GM23338 (cell line): Measurements from ENCODE around the gene MAPK1. TPM values are rescaled to one million over a fixed set of nuclear protein-coding genes. Genes with fewer than 3 reads are reported as not detected.
"Not testable (repeated sequence)": the region's sequence is repeated elsewhere in the genome, so short reads cannot be mapped to it uniquely, and the experiment has no call there.

Experiments
- ATAC-seq: fragments of 200-7000 bp; cut with Tn5 transposase; 3 replicates; pipeline ENCODE4 v1.9.1; 2020
- DNase-seq: peaks from one replicate; pipeline ENCODE4 v3.0.0-alpha.2; 2015; ENCODE audit warnings: low spot score
- H2AFZ ChIP-seq: fragments of 200-600 bp; sonication (generic); 2 replicates; pipeline ENCODE4 v1.8.0; 2016; ENCODE audit warnings: antibody characterized with exemption, mild to moderate bottlenecking, moderate library complexity
- H3F3A ChIP-seq: fragments of 200-600 bp; sonication (generic); replicated peaks from 2 replicates; pipeline ENCODE4 v1.8.0; 2017; ENCODE audit warnings: antibody characterized with exemption, mixed run types, low read depth
- H3K27ac ChIP-seq: fragments of 200-600 bp; sonication (generic); 2 replicates; pipeline ENCODE4 v1.6.1; 2016; ENCODE audit warnings: low read depth
- H3K27me3 ChIP-seq: fragments of 200-600 bp; sonication (generic); 2 replicates; pipeline ENCODE4 v1.8.0; 2016; ENCODE audit warnings: mild to moderate bottlenecking, mixed run types, moderate library complexity; ENCODE audit not compliant: insufficient read depth
- H3K36me3 ChIP-seq: fragments of 200-600 bp; sonication (generic); 2 replicates; pipeline ENCODE4 v1.8.0; 2016; ENCODE audit warnings: mild to moderate bottlenecking; ENCODE audit not compliant: insufficient read depth
- H3K4me1 ChIP-seq: fragments of 200-600 bp; sonication (generic); 2 replicates; pipeline ENCODE4 v1.8.0; 2016; ENCODE audit warnings: mild to moderate bottlenecking, moderate library complexity; ENCODE audit not compliant: insufficient read depth
- H3K4me2 ChIP-seq: fragments of 200-600 bp; sonication (generic); 2 replicates; pipeline ENCODE4 v1.7.1; 2017; ENCODE audit warnings: mixed run types
- H3K4me3 ChIP-seq: fragments of 200-600 bp; sonication (generic); 2 replicates; pipeline ENCODE4 v1.6.1; 2016; ENCODE audit warnings: mixed run types
- H3K79me2 ChIP-seq: fragments of 200-600 bp; sonication (generic); replicated peaks from 2 replicates; pipeline ENCODE4 v1.8.0; 2017; ENCODE audit warnings: mild to moderate bottlenecking; ENCODE audit not compliant: insufficient read depth
- H3K9me2 ChIP-seq: fragments of 200-600 bp; sonication (generic); 2 replicates; pipeline ENCODE4 v1.8.0; 2017; ENCODE audit not compliant: insufficient read depth
- H4K20me1 ChIP-seq: fragments of 200-600 bp; sonication (generic); replicated peaks from 2 replicates; pipeline ENCODE4 v1.8.0; 2017; ENCODE audit warnings: mild to moderate bottlenecking; ENCODE audit not compliant: insufficient read depth
- H3K27ac Mint-ChIP-seq: 2 replicates; pipeline ENCODE4 v1.8.0; 2020; ENCODE audit warnings: inconsistent platforms, mild to moderate bottlenecking, moderate library complexity, mixed read lengths
- H3K27me3 Mint-ChIP-seq: 3 replicates; pipeline ENCODE4 v1.8.0; 2022; ENCODE audit warnings: low read depth, mild to moderate bottlenecking, moderate library complexity, mixed read lengths, inconsistent platforms; ENCODE audit not compliant: insufficient read depth, poor library complexity
- H3K36me3 Mint-ChIP-seq: 3 replicates; pipeline ENCODE4 v1.8.0; 2021; ENCODE audit warnings: low read depth, mild to moderate bottlenecking, inconsistent platforms, moderate library complexity, mixed read lengths
- H3K4me1 Mint-ChIP-seq: 3 replicates; pipeline ENCODE4 v1.8.0; 2020; ENCODE audit warnings: mild to moderate bottlenecking, inconsistent platforms, mixed read lengths
- H3K4me3 Mint-ChIP-seq: 3 replicates; pipeline ENCODE4 v1.8.0; 2021; ENCODE audit warnings: moderate library complexity, mild to moderate bottlenecking, inconsistent platforms, mixed read lengths
- H3K9me3 Mint-ChIP-seq: 3 replicates; pipeline ENCODE4 v1.8.0; 2020; ENCODE audit warnings: moderate library complexity, mild to moderate bottlenecking, inconsistent platforms, mixed read lengths
- EZH2 ChIP-seq: fragments of 200-600 bp; sonication (generic); IDR thresholded peaks from one replicate; pipeline ENCODE4 v1.8.0; 2017; ENCODE audit warnings: antibody characterized with exemption, mild to moderate bottlenecking, low read depth; ENCODE audit not compliant: unreplicated experiment
- EZH2phosphoT487 ChIP-seq: fragments of 200-600 bp; sonication (generic); IDR thresholded peaks from one replicate; pipeline ENCODE4 v1.8.1; 2018; ENCODE audit warnings: antibody characterized with exemption; ENCODE audit not compliant: unreplicated experiment
- JUNB ChIP-seq: IDR thresholded peaks from one replicate; pipeline ENCODE4 v1.6.1; 2016; ENCODE audit warnings: antibody characterized with exemption; ENCODE audit not compliant: unreplicated experiment
- POLR2AphosphoS5 ChIP-seq: IDR thresholded peaks from 2 replicates; pipeline ENCODE4 v1.6.1; 2016; ENCODE audit warnings: antibody characterized with exemption, low read depth
- ZNF114 ChIP-seq: fragments of 250-450 bp; sonication (Bioruptor Pico); IDR thresholded peaks from 2 replicates; pipeline ENCODE4 v1.5.0; 2020; ENCODE audit warnings: mild to moderate bottlenecking, moderate library complexity
- ZNF331 ChIP-seq: fragments of 250-450 bp; sonication (Bioruptor Pico); IDR thresholded peaks from 2 replicates; pipeline ENCODE4 v1.5.0; 2020; ENCODE audit warnings: low read depth, mild to moderate bottlenecking, moderate library complexity
- polyA plus RNA-seq: library from polyadenylated mRNA; unstranded; fragments of >200 nt; fragmentation: Nextera tagmentation; extraction: Ambion mirVana; gene quantifications from 2 replicates; pipeline ENCODE4 v1.2.1, GENCODE V29; 2016
- total RNA-seq: library from RNA; depleted of rRNA; stranded (reverse); fragments of >200 nt; shearing (Covaris generic); gene quantifications from 2 replicates; pipeline ENCODE4 v1.2.3, GENCODE V29; 2014
- TF ChIP-seq, protein P1 (sequence below): IDR thresholded peaks from one replicate; pipeline ENCODE4 v1.6.1; 2018; ENCODE audit warnings: antibody characterized with exemption; ENCODE audit not compliant: unreplicated experiment
- TF ChIP-seq, protein P2 (sequence below), 2 experiments: fragments of 200-600 bp in 1 of 2; sonication (generic) in 1 of 2; conservative IDR thresholded peaks; 2 replicates each; pipeline versions ENCODE4 v1.5.1 to v1.6.1; 2016 to 2017; ENCODE audit warnings: antibody characterized with exemption in 2 of 2, low read depth in 2 of 2, mild to moderate bottlenecking in 2 of 2, moderate library complexity in 1 of 2
- TF ChIP-seq, protein P3 (sequence below): fragments of 250-450 bp; sonication (Bioruptor Pico); IDR thresholded peaks from 2 replicates; pipeline ENCODE4 v1.5.0; 2020; ENCODE audit warnings: mild to moderate bottlenecking, moderate library complexity
- TF ChIP-seq, protein P4 (sequence below): IDR thresholded peaks from 2 replicates; pipeline ENCODE4 v1.6.1; 2016; ENCODE audit warnings: antibody characterized with exemption

The MAPK1 gene
- total and polyA plus RNA-seq, 2 experiments from 2014 or later: 17.4 to 77.5 TPM

DNA sequence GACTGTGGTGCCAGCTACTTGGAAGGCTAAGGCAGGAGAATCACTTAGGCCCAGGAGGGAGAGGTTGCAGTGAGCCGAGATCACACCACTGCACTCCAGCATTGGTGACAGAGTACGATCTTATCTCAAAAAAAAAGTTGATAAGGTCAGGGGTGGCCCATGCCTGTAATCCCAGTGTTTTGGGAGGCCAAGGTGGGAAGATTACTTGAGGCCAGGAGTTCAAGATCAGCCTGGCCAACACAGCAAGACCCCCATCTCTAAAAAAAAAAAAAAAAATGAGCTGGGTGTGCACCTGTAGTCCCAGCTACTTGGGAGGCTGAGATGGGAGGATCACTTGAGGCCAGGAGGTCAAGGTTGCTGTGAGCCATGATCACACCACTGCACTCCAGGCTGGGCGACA, 138.3 kb downstream of the MAPK1 start:
- not testable (repeated sequence) for H2AFZ ChIP-seq, H3K36me3 ChIP-seq, H3K9me3 Mint-ChIP-seq, H3K79me2 ChIP-seq, H3K27ac Mint-ChIP-seq, H3K4me1 Mint-ChIP-seq, H3K4me1 ChIP-seq, H4K20me1 ChIP-seq, ATAC-seq, H3K4me3 Mint-ChIP-seq, H3K27me3 ChIP-seq, H3K9me2 ChIP-seq, DNase-seq, H3K27ac ChIP-seq, H3K27me3 Mint-ChIP-seq, H3K36me3 Mint-ChIP-seq, H3K4me3 ChIP-seq, H3F3A ChIP-seq, H3K4me2 ChIP-seq

DNA sequence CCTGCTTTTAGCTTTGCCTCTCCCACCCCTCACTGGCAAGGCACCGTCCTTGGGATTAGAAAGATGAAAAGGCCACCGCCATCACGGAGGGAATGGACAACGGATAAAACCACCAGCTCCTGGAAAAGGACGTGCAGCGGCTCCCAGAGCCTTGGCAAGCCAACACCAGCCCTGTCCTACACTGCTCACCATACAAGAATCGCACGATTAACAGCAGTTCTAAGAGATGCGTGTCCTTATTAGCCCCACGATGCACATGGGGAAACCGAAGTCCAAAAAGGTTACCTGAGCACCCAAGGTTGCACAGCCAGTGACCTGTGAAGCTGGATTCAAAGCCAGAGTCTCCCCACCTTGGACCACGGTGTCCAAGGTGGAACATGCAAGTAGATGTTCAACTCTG, 139.2 kb downstream of the MAPK1 start:
- Histone ChIP-seq H4K20me1 (no peaks in the 10 kb centered on the region; the same call in 1 of the 2 replicates), H3K27ac (no peak overlapping the region), H3K4me1 (0 out of 2 replicates have a peak, but pooled peaks cover 3% of the 10 kb centered on the region), H3K9me2 (no peaks in the 10 kb centered on the region), H3K27me3 (no peaks in the 10 kb centered on the region), H3F3A (no peaks in the 10 kb centered on the region), H3K4me3 (no peak overlapping the region), H2AFZ (no peak overlapping the region), H3K4me2 (no peak overlapping the region), H3K79me2 (no peaks in the 10 kb centered on the region), H3K36me3 (no peaks in the 10 kb centered on the region)
- DNase-seq (no peak), ATAC-seq (no peak)
- peaks cover 9% of the 10 kb centered on the region for H3K27me3 Mint-ChIP-seq
- H3K9me3 Mint-ChIP-seq: no peaks in the 10 kb centered on the region
- no peaks in the 10 kb centered on the region for H3K36me3 Mint-ChIP-seq
- no peak overlapping the region for H3K4me3 Mint-ChIP-seq
- peaks cover 8% of the 10 kb centered on the region; the same call in 2 of the 3 replicates for H3K4me1 Mint-ChIP-seq
- no peak overlapping the region for H3K27ac Mint-ChIP-seq
- TF ChIP-seq, protein P1, sequence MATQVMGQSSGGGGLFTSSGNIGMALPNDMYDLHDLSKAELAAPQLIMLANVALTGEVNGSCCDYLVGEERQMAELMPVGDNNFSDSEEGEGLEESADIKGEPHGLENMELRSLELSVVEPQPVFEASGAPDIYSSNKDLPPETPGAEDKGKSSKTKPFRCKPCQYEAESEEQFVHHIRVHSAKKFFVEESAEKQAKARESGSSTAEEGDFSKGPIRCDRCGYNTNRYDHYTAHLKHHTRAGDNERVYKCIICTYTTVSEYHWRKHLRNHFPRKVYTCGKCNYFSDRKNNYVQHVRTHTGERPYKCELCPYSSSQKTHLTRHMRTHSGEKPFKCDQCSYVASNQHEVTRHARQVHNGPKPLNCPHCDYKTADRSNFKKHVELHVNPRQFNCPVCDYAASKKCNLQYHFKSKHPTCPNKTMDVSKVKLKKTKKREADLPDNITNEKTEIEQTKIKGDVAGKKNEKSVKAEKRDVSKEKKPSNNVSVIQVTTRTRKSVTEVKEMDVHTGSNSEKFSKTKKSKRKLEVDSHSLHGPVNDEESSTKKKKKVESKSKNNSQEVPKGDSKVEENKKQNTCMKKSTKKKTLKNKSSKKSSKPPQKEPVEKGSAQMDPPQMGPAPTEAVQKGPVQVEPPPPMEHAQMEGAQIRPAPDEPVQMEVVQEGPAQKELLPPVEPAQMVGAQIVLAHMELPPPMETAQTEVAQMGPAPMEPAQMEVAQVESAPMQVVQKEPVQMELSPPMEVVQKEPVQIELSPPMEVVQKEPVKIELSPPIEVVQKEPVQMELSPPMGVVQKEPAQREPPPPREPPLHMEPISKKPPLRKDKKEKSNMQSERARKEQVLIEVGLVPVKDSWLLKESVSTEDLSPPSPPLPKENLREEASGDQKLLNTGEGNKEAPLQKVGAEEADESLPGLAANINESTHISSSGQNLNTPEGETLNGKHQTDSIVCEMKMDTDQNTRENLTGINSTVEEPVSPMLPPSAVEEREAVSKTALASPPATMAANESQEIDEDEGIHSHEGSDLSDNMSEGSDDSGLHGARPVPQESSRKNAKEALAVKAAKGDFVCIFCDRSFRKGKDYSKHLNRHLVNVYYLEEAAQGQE: no peak
- TF ChIP-seq EZH2: no peak
- TF ChIP-seq EZH2phosphoT487: no peak
- TF ChIP-seq ZNF114 (CRISPR knock-in tag): no peak
- no peak for TF ChIP-seq ZNF331 (CRISPR knock-in tag)
- TF ChIP-seq, protein P2, sequence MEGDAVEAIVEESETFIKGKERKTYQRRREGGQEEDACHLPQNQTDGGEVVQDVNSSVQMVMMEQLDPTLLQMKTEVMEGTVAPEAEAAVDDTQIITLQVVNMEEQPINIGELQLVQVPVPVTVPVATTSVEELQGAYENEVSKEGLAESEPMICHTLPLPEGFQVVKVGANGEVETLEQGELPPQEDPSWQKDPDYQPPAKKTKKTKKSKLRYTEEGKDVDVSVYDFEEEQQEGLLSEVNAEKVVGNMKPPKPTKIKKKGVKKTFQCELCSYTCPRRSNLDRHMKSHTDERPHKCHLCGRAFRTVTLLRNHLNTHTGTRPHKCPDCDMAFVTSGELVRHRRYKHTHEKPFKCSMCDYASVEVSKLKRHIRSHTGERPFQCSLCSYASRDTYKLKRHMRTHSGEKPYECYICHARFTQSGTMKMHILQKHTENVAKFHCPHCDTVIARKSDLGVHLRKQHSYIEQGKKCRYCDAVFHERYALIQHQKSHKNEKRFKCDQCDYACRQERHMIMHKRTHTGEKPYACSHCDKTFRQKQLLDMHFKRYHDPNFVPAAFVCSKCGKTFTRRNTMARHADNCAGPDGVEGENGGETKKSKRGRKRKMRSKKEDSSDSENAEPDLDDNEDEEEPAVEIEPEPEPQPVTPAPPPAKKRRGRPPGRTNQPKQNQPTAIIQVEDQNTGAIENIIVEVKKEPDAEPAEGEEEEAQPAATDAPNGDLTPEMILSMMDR (conservative IDR thresholded peaks at IDR 0.05; ENCODE audit: low read depth in 2 of 2): no peak
- TF ChIP-seq JUNB: no peak
- no peak for TF ChIP-seq POLR2AphosphoS5
- TF ChIP-seq, protein P3, sequence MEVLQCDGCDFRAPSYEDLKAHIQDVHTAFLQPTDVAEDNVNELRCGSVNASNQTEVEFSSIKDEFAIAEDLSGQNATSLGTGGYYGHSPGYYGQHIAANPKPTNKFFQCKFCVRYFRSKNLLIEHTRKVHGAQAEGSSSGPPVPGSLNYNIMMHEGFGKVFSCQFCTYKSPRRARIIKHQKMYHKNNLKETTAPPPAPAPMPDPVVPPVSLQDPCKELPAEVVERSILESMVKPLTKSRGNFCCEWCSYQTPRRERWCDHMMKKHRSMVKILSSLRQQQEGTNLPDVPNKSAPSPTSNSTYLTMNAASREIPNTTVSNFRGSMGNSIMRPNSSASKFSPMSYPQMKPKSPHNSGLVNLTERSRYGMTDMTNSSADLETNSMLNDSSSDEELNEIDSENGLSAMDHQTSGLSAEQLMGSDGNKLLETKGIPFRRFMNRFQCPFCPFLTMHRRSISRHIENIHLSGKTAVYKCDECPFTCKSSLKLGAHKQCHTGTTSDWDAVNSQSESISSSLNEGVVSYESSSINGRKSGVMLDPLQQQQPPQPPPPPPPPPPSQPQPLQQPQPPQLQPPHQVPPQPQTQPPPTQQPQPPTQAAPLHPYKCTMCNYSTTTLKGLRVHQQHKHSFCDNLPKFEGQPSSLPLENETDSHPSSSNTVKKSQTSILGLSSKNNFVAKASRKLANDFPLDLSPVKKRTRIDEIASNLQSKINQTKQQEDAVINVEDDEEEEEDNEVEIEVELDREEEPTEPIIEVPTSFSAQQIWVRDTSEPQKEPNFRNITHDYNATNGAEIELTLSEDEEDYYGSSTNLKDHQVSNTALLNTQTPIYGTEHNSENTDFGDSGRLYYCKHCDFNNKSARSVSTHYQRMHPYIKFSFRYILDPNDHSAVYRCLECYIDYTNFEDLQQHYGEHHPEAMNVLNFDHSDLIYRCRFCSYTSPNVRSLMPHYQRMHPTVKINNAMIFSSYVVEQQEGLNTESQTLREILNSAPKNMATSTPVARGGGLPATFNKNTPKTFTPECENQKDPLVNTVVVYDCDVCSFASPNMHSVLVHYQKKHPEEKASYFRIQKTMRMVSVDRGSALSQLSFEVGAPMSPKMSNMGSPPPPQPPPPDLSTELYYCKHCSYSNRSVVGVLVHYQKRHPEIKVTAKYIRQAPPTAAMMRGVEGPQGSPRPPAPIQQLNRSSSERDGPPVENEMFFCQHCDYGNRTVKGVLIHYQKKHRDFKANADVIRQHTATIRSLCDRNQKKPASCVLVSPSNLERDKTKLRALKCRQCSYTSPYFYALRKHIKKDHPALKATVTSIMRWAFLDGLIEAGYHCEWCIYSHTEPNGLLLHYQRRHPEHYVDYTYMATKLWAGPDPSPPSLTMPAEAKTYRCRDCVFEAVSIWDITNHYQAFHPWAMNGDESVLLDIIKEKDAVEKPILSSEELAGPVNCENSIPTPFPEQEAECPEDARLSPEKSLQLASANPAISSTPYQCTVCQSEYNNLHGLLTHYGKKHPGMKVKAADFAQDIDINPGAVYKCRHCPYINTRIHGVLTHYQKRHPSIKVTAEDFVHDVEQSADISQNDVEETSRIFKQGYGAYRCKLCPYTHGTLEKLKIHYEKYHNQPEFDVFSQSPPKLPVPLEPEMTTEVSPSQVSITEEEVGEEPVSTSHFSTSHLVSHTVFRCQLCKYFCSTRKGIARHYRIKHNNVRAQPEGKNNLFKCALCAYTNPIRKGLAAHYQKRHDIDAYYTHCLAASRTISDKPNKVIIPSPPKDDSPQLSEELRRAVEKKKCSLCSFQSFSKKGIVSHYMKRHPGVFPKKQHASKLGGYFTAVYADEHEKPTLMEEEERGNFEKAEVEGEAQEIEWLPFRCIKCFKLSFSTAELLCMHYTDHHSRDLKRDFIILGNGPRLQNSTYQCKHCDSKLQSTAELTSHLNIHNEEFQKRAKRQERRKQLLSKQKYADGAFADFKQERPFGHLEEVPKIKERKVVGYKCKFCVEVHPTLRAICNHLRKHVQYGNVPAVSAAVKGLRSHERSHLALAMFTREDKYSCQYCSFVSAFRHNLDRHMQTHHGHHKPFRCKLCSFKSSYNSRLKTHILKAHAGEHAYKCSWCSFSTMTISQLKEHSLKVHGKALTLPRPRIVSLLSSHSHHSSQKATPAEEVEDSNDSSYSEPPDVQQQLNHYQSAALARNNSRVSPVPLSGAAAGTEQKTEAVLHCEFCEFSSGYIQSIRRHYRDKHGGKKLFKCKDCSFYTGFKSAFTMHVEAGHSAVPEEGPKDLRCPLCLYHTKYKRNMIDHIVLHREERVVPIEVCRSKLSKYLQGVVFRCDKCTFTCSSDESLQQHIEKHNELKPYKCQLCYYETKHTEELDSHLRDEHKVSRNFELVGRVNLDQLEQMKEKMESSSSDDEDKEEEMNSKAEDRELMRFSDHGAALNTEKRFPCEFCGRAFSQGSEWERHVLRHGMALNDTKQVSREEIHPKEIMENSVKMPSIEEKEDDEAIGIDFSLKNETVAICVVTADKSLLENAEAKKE (CRISPR knock-in tag): no peak
- TF ChIP-seq, protein P4, sequence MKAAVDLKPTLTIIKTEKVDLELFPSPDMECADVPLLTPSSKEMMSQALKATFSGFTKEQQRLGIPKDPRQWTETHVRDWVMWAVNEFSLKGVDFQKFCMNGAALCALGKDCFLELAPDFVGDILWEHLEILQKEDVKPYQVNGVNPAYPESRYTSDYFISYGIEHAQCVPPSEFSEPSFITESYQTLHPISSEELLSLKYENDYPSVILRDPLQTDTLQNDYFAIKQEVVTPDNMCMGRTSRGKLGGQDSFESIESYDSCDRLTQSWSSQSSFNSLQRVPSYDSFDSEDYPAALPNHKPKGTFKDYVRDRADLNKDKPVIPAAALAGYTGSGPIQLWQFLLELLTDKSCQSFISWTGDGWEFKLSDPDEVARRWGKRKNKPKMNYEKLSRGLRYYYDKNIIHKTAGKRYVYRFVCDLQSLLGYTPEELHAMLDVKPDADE: no peak
